GM12874 (cell line): ENCODE results near the gene STX19.

ENCODE experiments used
- TF ChIP-seq, protein P1 (sequence below): IDR thresholded peaks from 2 replicates; pipeline ENCODE4 v1.5.1; 2011; ENCODE audit warnings: low read depth, mild to moderate bottlenecking, control low read depth, low read length, moderate library complexity; ENCODE audit not compliant: insufficient read depth

STX19 gene, protein sequence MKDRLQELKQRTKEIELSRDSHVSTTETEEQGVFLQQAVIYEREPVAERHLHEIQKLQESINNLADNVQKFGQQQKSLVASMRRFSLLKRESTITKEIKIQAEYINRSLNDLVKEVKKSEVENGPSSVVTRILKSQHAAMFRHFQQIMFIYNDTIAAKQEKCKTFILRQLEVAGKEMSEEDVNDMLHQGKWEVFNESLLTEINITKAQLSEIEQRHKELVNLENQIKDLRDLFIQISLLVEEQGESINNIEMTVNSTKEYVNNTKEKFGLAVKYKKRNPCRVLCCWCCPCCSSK

DNA sequence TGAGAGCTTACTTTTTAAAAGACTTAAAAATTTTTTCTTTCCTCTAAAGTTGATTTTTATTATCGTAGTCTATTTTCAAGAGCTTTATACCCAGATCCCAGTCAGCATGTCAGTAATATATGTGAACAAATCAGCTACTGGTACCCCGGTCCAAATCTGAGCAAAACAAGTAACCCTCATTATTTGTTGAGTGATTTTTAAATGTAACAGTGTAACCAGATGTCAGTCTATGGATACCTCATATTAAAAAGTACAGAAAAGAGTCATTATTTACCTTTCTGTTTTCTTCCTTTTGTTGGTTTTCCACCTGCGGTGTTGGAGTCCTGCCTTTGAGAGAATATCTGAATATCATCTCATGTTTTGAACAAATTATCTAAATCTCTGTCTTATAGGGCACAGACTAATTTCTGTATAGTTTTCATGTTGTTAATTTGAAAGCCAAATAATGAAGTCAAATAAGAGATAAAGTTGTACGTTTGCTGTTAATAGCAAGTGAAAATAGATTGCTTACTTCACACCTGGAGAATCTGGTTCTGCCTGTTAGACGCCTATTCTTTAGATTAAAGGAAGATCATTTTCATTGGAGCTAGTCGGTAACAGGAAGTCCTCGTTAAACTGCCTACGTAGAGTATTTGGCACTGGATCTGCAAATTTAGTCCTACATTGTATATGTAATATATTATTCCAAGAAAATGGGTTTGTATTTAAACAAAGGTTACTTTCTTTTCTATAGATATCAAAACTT lies at the start of gene STX19:
Gene STX19, minus strand, starts transcription at position 505 of the 745 bp plus-strand sequence. CDS start 13,328 bp downstream, outside the sequence.
- TF ChIP-seq, protein P1, sequence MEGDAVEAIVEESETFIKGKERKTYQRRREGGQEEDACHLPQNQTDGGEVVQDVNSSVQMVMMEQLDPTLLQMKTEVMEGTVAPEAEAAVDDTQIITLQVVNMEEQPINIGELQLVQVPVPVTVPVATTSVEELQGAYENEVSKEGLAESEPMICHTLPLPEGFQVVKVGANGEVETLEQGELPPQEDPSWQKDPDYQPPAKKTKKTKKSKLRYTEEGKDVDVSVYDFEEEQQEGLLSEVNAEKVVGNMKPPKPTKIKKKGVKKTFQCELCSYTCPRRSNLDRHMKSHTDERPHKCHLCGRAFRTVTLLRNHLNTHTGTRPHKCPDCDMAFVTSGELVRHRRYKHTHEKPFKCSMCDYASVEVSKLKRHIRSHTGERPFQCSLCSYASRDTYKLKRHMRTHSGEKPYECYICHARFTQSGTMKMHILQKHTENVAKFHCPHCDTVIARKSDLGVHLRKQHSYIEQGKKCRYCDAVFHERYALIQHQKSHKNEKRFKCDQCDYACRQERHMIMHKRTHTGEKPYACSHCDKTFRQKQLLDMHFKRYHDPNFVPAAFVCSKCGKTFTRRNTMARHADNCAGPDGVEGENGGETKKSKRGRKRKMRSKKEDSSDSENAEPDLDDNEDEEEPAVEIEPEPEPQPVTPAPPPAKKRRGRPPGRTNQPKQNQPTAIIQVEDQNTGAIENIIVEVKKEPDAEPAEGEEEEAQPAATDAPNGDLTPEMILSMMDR: no peak

DNA sequence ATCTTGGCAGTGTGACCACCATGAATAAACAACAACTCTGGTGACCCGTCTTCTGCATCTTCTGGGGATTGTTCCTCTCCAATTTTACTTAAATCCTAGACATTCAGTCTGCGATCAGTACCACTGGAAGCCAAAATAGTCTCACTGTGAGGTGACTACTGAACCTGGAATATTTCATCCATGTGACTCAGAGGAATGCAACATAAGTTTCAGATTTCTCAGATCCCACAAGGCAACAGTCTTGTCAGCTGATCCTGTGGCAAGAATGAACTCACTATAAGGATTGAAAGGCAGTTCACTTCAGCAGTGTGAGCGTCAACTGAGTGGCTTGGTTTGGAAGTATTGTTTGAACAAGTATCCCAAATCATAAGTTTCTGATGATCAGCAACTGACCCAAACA lies 47.7 kb upstream of the STX19 start:
- TF ChIP-seq, protein P1: no peak

DNA sequence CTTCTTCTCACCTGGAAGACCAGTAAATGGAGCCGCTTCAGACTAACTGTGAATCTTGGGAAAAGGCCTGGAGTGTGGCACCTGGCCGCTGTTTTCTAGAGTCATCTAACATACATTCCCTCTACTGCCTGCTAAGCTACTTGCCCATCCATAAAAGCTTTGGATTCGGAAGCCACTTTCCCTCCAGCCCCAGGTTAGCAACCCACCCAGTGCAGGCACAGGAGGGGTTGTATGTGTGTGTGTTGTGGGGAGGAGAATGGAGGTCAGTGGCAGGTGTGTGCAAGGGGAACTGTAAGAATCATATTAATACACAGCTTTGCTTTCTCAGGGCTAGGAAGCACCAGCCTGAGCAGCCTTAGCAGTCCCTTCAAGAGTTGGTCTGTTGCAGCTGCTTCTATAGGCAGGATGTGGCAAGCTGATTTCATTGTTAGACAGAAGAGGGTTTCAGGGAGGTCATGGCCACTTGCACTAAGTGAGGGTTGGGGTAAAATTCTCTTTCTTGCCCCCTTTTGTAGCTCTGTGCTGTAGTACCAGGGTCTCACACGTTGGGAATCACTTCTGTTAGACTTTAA lies 43.4 kb upstream of the STX19 start:
- TF ChIP-seq, protein P1: no peak

DNA sequence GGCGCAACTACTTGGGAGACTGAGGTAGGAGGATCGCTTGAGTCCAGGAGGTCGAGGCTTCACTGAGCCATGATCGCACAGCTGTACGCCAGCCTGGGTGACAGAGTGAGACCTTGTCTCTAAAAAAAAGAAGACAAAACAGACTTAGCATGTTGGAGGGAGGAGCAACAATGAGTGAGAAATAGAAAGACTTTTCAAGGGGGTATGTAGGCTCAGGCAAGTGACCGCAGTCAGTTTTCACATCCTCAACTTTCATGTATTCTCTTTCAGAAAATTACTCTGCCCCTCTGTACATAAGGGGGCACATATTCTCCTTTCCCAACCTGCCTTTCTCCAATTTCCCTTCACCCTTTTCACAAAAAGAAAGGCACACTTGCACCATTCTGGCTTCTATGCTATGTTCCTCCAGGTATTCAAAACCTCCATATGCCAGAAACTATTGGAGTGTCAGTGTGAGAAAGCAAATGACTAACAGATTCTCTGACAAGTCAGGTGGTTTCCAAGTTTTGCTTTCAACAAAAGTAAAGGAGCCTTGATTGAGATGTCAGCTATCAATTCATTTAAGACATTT lies 42.0 kb upstream of the STX19 start:
- TF ChIP-seq, protein P1: no peak

DNA sequence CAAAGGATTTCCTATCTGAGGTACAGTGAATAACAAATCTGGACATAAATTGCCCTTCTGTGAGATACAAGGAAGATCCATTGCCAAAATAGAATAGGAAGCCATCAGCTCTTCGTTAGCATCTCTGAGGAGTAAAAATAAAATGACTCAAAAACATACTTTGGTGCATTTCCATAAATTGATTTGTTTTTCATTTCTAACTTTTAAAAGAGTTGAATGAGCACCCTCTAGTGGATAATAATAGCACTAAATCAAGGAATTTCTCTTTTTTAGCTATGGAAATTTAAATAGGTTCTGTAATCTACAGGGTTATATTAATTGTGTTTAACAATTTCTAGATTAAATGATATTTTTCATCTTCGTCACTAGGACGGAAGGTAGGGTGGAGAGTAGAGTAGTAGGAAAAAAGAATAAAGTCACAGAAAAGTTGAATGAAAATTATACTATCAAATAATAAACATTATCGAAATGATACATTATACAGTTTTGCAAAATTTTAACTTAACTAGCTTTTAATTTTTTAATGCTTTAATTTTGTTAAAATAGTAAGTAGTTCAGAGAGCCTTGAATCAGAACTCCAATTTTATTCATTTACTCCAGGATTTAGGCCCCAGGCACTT lies 40.9 kb upstream of the STX19 start:
- TF ChIP-seq, protein P1: no peak

DNA sequence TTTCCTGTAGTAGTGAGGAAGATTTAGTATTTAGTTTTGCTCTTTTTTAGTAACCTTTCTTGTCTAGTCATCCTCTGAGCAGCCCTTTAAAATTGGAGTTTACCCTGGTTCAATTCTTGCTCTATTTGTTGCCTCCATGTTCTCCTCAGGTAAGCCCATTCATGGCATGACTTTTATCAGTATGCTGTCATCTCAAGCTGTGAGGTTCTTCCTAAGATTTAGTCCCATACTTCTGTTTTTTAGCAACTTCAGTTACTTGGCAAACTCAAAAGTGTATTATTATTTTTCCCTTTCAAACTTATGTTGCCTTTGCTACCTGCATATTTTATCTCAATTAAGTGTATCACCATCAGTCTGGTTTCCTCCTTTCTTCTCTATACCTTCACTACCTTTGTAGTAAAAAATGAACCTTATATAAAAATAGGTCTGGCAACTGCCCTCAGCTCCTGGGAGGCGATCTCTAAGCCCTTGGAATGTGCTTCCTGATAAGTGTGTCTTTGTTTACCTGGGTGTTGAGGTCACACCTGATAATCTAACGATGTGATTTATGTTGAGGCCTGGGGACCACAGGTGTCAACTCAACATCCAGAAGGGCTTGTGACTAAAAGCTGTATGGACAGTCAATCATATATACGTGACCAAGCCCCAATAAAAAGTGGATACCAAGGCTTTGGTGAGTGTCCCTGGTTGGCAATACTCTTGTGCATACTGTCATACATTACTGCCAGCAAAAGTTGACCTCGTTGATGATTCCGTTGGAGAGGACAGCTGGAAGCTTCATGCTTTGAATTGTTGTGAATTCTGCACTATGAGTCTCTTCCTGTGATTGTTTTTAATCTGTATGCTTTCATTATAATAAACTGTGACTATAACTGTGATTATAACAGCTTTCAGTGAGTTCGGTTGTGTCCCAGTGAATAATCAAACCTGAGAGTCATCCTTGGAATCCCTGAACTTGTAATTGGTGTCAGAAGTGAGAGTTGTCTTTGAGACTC lies 38.4 kb upstream of the STX19 start:
- TF ChIP-seq, protein P1: no peak
